Cardiac ventricle fibroblast (primary cell): ENCODE measurements around the gene NMBR. TPM values are rescaled to one million over a fixed set of nuclear protein-coding genes. Genes with fewer than 3 reads are reported as not detected.

ENCODE experiments used
- total RNA-seq: library from RNA; depleted of rRNA; stranded (reverse); fragments of >200 nt; gene quantifications from 2 replicates; pipeline ENCODE4 v1.2.3, GENCODE V29; 2015

The NMBR gene
- total RNA-seq: not detected in 2 replicates

DNA sequence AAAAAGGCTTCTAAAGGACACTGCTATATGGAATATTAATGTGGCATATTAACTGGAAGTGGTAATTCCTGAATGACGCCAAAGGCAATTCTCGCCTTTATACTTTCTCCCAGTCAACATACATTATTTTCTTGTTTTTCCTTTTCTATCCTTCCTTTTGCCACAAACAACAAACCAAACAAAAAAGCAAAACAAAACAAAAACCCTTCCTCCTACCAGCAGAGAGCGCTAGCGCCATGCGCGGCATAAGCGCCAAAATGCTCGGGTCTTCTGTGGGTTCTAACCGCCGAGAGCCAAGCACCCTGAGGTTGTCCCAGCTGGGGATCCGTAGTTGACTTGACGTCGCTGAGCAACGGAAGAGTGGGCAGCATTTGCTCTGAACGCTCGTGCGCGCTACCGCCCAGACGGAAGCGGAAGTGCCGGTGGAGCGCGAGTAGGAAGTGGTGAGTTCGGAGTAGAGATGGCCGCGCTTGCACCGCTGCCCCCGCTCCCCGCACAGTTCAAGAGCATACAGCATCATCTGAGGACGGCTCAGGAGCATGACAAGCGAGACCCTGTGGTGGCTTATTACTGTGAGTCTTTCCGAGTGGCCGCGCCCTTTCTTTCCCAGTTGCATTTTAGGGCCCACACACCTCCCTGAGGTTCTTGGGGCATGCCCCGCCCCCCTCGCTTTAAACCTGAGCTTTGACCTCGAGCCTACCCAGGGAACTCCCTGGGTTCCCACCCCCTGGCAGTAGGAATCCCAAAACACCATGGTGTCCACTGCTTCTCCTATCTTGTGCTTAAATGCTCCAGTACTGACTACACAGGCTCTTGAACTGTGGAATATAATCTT, at the start of gene NMBR, which contains the start of gene VTA1:
NMBR (minus strand) TSS at position 295 of the 835 bp plus-strand sequence. CDS start 58,464 bp downstream, outside the sequence.
VTA1 (plus strand) TSS at position 436 of the 835 bp plus-strand sequence; CDS start at position 461, 25 bp downstream.

DNA sequence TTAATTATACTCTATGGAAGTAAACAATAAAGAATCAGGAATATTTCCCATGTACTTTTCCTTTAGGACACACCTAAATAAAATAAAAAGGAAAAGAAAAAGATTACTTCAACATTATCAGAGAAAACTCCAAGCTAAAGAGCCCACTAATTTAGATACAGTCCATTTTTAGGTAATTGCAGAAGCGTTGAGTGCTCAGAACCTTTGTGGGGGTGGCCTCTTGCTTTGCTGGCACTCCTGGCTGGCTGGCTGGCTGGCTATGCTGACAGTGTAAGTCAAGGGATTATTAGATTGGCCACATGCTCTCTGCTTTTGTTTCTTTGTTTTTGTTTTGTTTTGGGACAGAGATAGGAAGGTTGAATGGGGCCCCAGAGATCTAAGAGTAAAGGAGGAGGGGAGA, 14.3 kb downstream of the NMBR start, which contains the start of gene GJE1:
GJE1 (plus strand) TSS at position 301 of the 400 bp plus-strand sequence. CDS start 234 bp downstream, outside the sequence.

Other genes with a start within 250 kb of the NMBR start
- gene GJE1, start 14.2 kb downstream of the NMBR start, total RNA-seq: not detected in 2 replicates
- gene VTA1, start 141 bp upstream of the NMBR start, total RNA-seq: 34.9 and 35.2 TPM in 2 replicates
- 0.06 and 0.54 TPM in 2 replicates for gene ADGRG6, start 154.9 kb upstream of the NMBR start, total RNA-seq